ENCODE results near the gene OR8D4.
"Not testable (repeated sequence)": the region's sequence is repeated elsewhere in the genome, so short reads cannot be mapped to it uniquely, and the experiment has no call there.

OR8D4 gene

DNA sequence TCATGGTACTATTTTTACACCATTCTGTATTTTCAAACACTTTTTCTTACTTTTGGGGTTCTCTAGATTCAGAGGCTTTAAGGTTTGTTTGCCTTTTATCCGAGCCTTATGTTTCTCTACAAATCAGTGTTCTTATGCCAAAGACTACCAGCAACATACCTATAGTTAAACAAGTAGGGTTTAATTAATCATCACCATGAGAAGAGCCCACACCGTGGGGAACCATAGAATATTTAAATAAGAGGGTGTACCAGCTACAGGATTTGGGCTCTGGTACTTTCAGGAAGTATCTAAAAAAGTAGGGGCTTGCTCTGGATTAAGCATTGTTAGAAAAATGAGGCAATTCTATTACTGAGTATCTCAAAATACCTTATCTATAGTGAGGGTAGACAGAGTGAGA, 42.2 kb upstream of the OR8D4 start:
- no peak overlapping the region for H3K18ac ChIP-seq (ENCODE audit: low read length)
- no peak overlapping the region for H4K91ac ChIP-seq (ENCODE audit: low read depth, low read length, poor library complexity)
- H3K9ac ChIP-seq (ENCODE audit: low read depth, low read length, poor library complexity), result no peak overlapping the region
- no CpG with 5 or more reads among the region's 2 CpGs for WGBS, 2 donors (ENCODE audit: extremely low coverage in 2 of 2, insufficient read length in 2 of 2, insufficient replicate concordance in 1 of 2)
- no peak overlapping the region for H4K8ac ChIP-seq (ENCODE audit: low read depth, low read length)
- H2BK120ac ChIP-seq (ENCODE audit: low read depth, low read length), result no peak overlapping the region
- no peaks in the 10 kb centered on the region for H3K9me3 ChIP-seq (replicated peaks in 1 of 2; ENCODE audit: control insufficient read depth in 2 of 2, insufficient read depth in 1 of 2, low read depth in 1 of 2, low read length in 2 of 2)
- no peak overlapping the region for H3K23ac ChIP-seq (ENCODE audit: low read depth, low read length, poor library complexity)
- no peaks in the 10 kb centered on the region for H3K79me1 ChIP-seq (ENCODE audit: low read depth, low read length)
- no peak overlapping the region for H3K27ac ChIP-seq (replicated peaks; ENCODE audit: low read length)
- no peak overlapping the region for H3K4ac ChIP-seq (ENCODE audit: low read length)
- H3K4me3 ChIP-seq (ENCODE audit: low read length in 2 of 2), result no peak overlapping the region
- no peak overlapping the region for H3K4me2 ChIP-seq (ENCODE audit: insufficient read depth, low read length, poor library complexity, severe bottlenecking)
- no peak overlapping the region for H2BK5ac ChIP-seq (ENCODE audit: low read length)
- no peak for DNase-seq (ENCODE audit: low spot score)
- H3K14ac ChIP-seq (ENCODE audit: low read length), result no peak overlapping the region
- H3K27me3 ChIP-seq (ENCODE audit: control insufficient read depth in 3 of 3, insufficient read depth in 3 of 3, low read depth in 1 of 3, low read length in 3 of 3), result no peaks in the 10 kb centered on the region
- H2AFZ ChIP-seq (ENCODE audit: low read length), result no peak overlapping the region
- no peak overlapping the region for H2BK15ac ChIP-seq (ENCODE audit: low read length)
- no peak overlapping the region for H2BK12ac ChIP-seq (ENCODE audit: low read length)
- H3K4me1 ChIP-seq (ENCODE audit: control insufficient read depth in 2 of 2, insufficient read depth in 1 of 2, low read depth in 1 of 2, low read length in 2 of 2), result no peaks in the 10 kb centered on the region
- no peak overlapping the region for H2AK5ac ChIP-seq (ENCODE audit: low read depth, low read length)
- no peaks in the 10 kb centered on the region for H3K36me3 ChIP-seq (replicated peaks in 1 of 2; ENCODE audit: control insufficient read depth in 2 of 2, insufficient read depth in 2 of 2, low read length in 2 of 2)

- not testable (repeated sequence) for DNase-seq (ENCODE audit: low spot score); H2AFZ ChIP-seq (ENCODE audit: low read length); H3K79me1 ChIP-seq (ENCODE audit: low read depth, low read length); H2BK5ac ChIP-seq (ENCODE audit: low read length); H3K36me3 ChIP-seq (replicated peaks in 1 of 2; ENCODE audit: control insufficient read depth in 2 of 2, insufficient read depth in 2 of 2, low read length in 2 of 2); H3K4me1 ChIP-seq (ENCODE audit: control insufficient read depth in 2 of 2, insufficient read depth in 1 of 2, low read depth in 1 of 2, low read length in 2 of 2); H4K91ac ChIP-seq (ENCODE audit: low read depth, low read length, poor library complexity); H2AK5ac ChIP-seq (ENCODE audit: low read depth, low read length); H3K14ac ChIP-seq (ENCODE audit: low read length); H2BK15ac ChIP-seq (ENCODE audit: low read length); H4K8ac ChIP-seq (ENCODE audit: low read depth, low read length); H3K4ac ChIP-seq (ENCODE audit: low read length); H2BK120ac ChIP-seq (ENCODE audit: low read depth, low read length); H3K4me3 ChIP-seq (ENCODE audit: low read length in 2 of 2); H3K9ac ChIP-seq (ENCODE audit: low read depth, low read length, poor library complexity); H3K27me3 ChIP-seq (ENCODE audit: control insufficient read depth in 3 of 3, insufficient read depth in 3 of 3, low read depth in 1 of 3, low read length in 3 of 3); H3K27ac ChIP-seq (replicated peaks; ENCODE audit: low read length); H3K4me2 ChIP-seq (ENCODE audit: insufficient read depth, low read length, poor library complexity, severe bottlenecking); H3K23ac ChIP-seq (ENCODE audit: low read depth, low read length, poor library complexity); H2BK12ac ChIP-seq (ENCODE audit: low read length); H3K18ac ChIP-seq (ENCODE audit: low read length); H3K9me3 ChIP-seq (replicated peaks in 1 of 2; ENCODE audit: control insufficient read depth in 2 of 2, insufficient read depth in 1 of 2, low read depth in 1 of 2, low read length in 2 of 2)
- no CpG with 5 or more reads among the region's 7 CpGs for WGBS, 2 donors (ENCODE audit: extremely low coverage in 2 of 2, insufficient read length in 2 of 2, insufficient replicate concordance in 1 of 2)
These were observed 36.7 kb upstream of the OR8D4 start for GRCh38 chr11:123865293-123865692.

GRCh38 chr11:123867795-123868194, 34.2 kb upstream of the OR8D4 start:
- H3K4me3 ChIP-seq (ENCODE audit: low read length in 2 of 2); H3K18ac ChIP-seq (ENCODE audit: low read length); H3K4ac ChIP-seq (ENCODE audit: low read length); H4K91ac ChIP-seq (ENCODE audit: low read depth, low read length, poor library complexity); H2AK5ac ChIP-seq (ENCODE audit: low read depth, low read length); H3K27ac ChIP-seq (replicated peaks; ENCODE audit: low read length); DNase-seq (ENCODE audit: low spot score); H2BK5ac ChIP-seq (ENCODE audit: low read length); H3K23ac ChIP-seq (ENCODE audit: low read depth, low read length, poor library complexity); H2BK15ac ChIP-seq (ENCODE audit: low read length); H4K8ac ChIP-seq (ENCODE audit: low read depth, low read length); H3K14ac ChIP-seq (ENCODE audit: low read length); H2BK12ac ChIP-seq (ENCODE audit: low read length); H3K9ac ChIP-seq (ENCODE audit: low read depth, low read length, poor library complexity); H3K4me2 ChIP-seq (ENCODE audit: insufficient read depth, low read length, poor library complexity, severe bottlenecking); H2AFZ ChIP-seq (ENCODE audit: low read length); H3K36me3 ChIP-seq (replicated peaks in 1 of 2; ENCODE audit: control insufficient read depth in 2 of 2, insufficient read depth in 2 of 2, low read length in 2 of 2); H2BK120ac ChIP-seq (ENCODE audit: low read depth, low read length); H3K9me3 ChIP-seq (replicated peaks in 1 of 2; ENCODE audit: control insufficient read depth in 2 of 2, insufficient read depth in 1 of 2, low read depth in 1 of 2, low read length in 2 of 2); H3K4me1 ChIP-seq (ENCODE audit: control insufficient read depth in 2 of 2, insufficient read depth in 1 of 2, low read depth in 1 of 2, low read length in 2 of 2); H3K27me3 ChIP-seq (ENCODE audit: control insufficient read depth in 3 of 3, insufficient read depth in 3 of 3, low read depth in 1 of 3, low read length in 3 of 3); H3K79me1 ChIP-seq (ENCODE audit: low read depth, low read length): not testable (repeated sequence)
- no CpG with 5 or more reads among the region's 9 CpGs for WGBS, 2 donors (ENCODE audit: extremely low coverage in 2 of 2, insufficient read length in 2 of 2, insufficient replicate concordance in 1 of 2)

- Histone ChIP-seq H4K91ac (ENCODE audit: low read depth, low read length, poor library complexity) (no peak overlapping the region), H3K27me3 (ENCODE audit: control insufficient read depth in 3 of 3, insufficient read depth in 3 of 3, low read depth in 1 of 3, low read length in 3 of 3) (no peaks in the 10 kb centered on the region), H2BK5ac (ENCODE audit: low read length) (no peak overlapping the region), H3K36me3 (replicated peaks in 1 of 2; ENCODE audit: control insufficient read depth in 2 of 2, insufficient read depth in 2 of 2, low read length in 2 of 2) (no peaks in the 10 kb centered on the region), H3K4me3 (ENCODE audit: low read length in 2 of 2) (no peak overlapping the region), H2BK120ac (ENCODE audit: low read depth, low read length) (no peak overlapping the region), H3K4ac (ENCODE audit: low read length) (no peak overlapping the region), H3K4me2 (ENCODE audit: insufficient read depth, low read length, poor library complexity, severe bottlenecking) (no peak overlapping the region), H3K27ac (replicated peaks; ENCODE audit: low read length) (no peak overlapping the region), H2AFZ (ENCODE audit: low read length) (no peak overlapping the region), H4K8ac (ENCODE audit: low read depth, low read length) (no peak overlapping the region), H3K9ac (ENCODE audit: low read depth, low read length, poor library complexity) (no peak overlapping the region), H2BK12ac (ENCODE audit: low read length) (no peak overlapping the region), H3K9me3 (replicated peaks in 1 of 2; ENCODE audit: control insufficient read depth in 2 of 2, insufficient read depth in 1 of 2, low read depth in 1 of 2, low read length in 2 of 2) (no peaks in the 10 kb centered on the region), H3K18ac (ENCODE audit: low read length) (no peak overlapping the region), H3K23ac (ENCODE audit: low read depth, low read length, poor library complexity) (no peak overlapping the region), H3K4me1 (ENCODE audit: control insufficient read depth in 2 of 2, insufficient read depth in 1 of 2, low read depth in 1 of 2, low read length in 2 of 2) (no peaks in the 10 kb centered on the region), H2BK15ac (ENCODE audit: low read length) (no peak overlapping the region), H2AK5ac (ENCODE audit: low read depth, low read length) (no peak overlapping the region), H3K79me1 (ENCODE audit: low read depth, low read length) (no peaks in the 10 kb centered on the region), H3K14ac (ENCODE audit: low read length) (no peak overlapping the region)
- no peak for DNase-seq (ENCODE audit: low spot score)
- no CpG with 5 or more reads among the region's 4 CpGs for WGBS, 2 donors (ENCODE audit: extremely low coverage in 2 of 2, insufficient read length in 2 of 2, insufficient replicate concordance in 1 of 2)
These were observed 21.1 kb upstream of the OR8D4 start for GRCh38 chr11:123880912-123881311.

All from neuronal stem cell (in vitro differentiated cells).